Nephron (organoid): ENCODE results near the gene NEK11.
"Not testable (repeated sequence)": the region's sequence is repeated elsewhere in the genome, so short reads cannot be mapped to it uniquely, and the experiment has no call there.

Experiments
- H3K27ac Mint-ChIP-seq, 3 experiments: 2 replicates each; pipeline ENCODE4 v1.8.0; 2020; ENCODE audit warnings: mixed read lengths in 3 of 3, mild to moderate bottlenecking in 2 of 3, moderate library complexity in 1 of 3
- H3K27me3 Mint-ChIP-seq: 2 replicates; pipeline ENCODE4 v1.8.0; 2021; ENCODE audit warnings: low read depth, mild to moderate bottlenecking, moderate library complexity, mixed read lengths
- H3K36me3 Mint-ChIP-seq: 2 replicates; pipeline ENCODE4 v1.8.0; 2020; ENCODE audit warnings: low read depth, mixed read lengths
- H3K4me1 Mint-ChIP-seq: 2 replicates; pipeline ENCODE4 v1.8.0; 2020; ENCODE audit warnings: mixed read lengths
- H3K4me3 Mint-ChIP-seq, 3 experiments: 2 replicates each; pipeline ENCODE4 v1.8.0; 2020; ENCODE audit warnings: mild to moderate bottlenecking in 3 of 3, mixed read lengths in 3 of 3, moderate library complexity in 2 of 3
- H3K9me3 Mint-ChIP-seq: 2 replicates; pipeline ENCODE4 v1.8.0; 2020; ENCODE audit warnings: mixed read lengths
- TF ChIP-seq, protein P1 (sequence below), 3 experiments: fragments of 200-600 bp; sonication (generic); IDR thresholded peaks; one replicate each; pipeline ENCODE4 v1.5.0; 2021; ENCODE audit warnings: antibody characterized with exemption in 3 of 3; ENCODE audit not compliant: unreplicated experiment in 3 of 3

Gene NEK11

DNA sequence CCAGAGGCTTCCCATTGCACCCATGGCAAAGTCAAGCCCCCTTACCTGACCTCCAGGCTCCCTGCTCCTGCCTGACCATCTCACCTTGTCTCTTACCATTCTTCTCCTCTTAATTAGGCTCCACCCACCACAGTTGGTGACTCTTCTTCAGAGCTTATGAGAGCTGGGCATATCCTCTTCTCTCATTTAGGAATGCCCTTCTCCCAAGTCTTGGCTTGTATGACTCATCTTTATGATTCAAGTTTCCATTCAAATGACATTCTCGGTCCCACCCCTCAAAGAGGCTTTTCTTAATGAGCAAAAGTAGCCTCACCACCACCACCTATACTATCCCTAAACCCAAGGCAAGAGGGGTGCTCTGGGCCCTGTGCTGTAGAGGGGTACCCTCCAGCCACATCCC, 299.6 kb downstream of the NEK11 start:
- Mint-ChIP-seq H3K4me3 (no peak overlapping the region), H3K27me3 (no peaks in the 10 kb centered on the region), H3K27ac (no peak overlapping the region), H3K36me3 (no peaks in the 10 kb centered on the region), H3K9me3 (peaks cover 6% of the 10 kb centered on the region), H3K4me1 (no peaks in the 10 kb centered on the region)
- TF ChIP-seq, protein P1, sequence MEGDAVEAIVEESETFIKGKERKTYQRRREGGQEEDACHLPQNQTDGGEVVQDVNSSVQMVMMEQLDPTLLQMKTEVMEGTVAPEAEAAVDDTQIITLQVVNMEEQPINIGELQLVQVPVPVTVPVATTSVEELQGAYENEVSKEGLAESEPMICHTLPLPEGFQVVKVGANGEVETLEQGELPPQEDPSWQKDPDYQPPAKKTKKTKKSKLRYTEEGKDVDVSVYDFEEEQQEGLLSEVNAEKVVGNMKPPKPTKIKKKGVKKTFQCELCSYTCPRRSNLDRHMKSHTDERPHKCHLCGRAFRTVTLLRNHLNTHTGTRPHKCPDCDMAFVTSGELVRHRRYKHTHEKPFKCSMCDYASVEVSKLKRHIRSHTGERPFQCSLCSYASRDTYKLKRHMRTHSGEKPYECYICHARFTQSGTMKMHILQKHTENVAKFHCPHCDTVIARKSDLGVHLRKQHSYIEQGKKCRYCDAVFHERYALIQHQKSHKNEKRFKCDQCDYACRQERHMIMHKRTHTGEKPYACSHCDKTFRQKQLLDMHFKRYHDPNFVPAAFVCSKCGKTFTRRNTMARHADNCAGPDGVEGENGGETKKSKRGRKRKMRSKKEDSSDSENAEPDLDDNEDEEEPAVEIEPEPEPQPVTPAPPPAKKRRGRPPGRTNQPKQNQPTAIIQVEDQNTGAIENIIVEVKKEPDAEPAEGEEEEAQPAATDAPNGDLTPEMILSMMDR (IDR thresholded peaks at IDR 0.05; ENCODE audit: unreplicated experiment in 3 of 3): no peak

DNA sequence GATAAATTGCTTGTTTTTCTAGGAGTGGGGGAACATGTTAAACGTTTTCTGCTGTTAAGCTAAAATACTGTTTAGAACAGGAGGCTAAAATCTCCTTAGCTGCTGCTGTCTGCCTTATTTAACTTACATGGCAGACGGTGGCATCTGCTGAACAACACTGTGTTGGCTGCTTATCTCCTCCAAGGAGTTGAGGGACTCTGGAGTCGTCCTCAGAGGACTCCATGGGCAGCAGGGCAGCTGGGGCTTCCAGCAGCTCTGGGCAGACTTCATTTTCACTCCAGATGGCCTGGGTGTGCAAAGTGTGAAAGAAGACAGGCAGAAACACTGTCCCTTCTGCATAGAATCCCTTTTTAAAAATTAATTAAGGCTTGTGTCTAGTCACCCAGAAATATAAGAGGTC, 302.0 kb downstream of the NEK11 start:
- H3K4me1 Mint-ChIP-seq: no peaks in the 10 kb centered on the region
- H3K4me3 Mint-ChIP-seq: no peak overlapping the region
- no peaks in the 10 kb centered on the region for H3K36me3 Mint-ChIP-seq
- TF ChIP-seq, protein P1 (IDR thresholded peaks at IDR 0.05; ENCODE audit: unreplicated experiment in 3 of 3): no peak
- peaks cover 9% of the 10 kb centered on the region for H3K9me3 Mint-ChIP-seq
- no peaks in the 10 kb centered on the region for H3K27me3 Mint-ChIP-seq
- no peak overlapping the region for H3K27ac Mint-ChIP-seq

DNA sequence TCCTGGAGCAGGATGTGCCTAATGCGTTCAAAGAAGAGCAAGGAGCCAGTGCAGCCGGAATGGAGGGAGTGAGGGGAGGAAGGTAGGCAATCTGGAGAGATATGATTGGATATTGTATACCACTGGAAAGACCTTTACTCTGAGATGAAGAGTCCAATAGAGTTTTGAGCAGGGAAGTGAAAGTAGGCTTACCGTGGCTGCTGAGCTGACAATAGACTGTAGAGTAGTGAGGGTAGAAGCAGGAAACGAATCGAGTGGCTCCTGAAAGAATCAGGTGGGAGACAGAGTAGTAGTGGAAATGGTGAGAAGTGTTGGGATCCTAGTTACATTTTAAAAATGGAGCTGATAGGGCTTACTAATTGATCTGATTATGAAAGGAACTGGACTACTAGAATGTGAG, 303.1 kb downstream of the NEK11 start:
- Mint-ChIP-seq H3K4me3 (no peak overlapping the region), H3K27ac (no peak overlapping the region)
- TF ChIP-seq, protein P1 (IDR thresholded peaks at IDR 0.05; ENCODE audit: unreplicated experiment in 3 of 3): no peak

GRCh38 chr3:131331456-131332085, 304.9 kb downstream of the NEK11 start:
- not testable (repeated sequence) for H3K27ac Mint-ChIP-seq, H3K4me3 Mint-ChIP-seq, H3K4me1 Mint-ChIP-seq, H3K36me3 Mint-ChIP-seq, H3K9me3 Mint-ChIP-seq, H3K27me3 Mint-ChIP-seq

More for the DNA sequence above, 303.1 kb downstream of the NEK11 start:
- H3K9me3 Mint-ChIP-seq: peaks cover 9% of the 10 kb centered on the region
- no peaks in the 10 kb centered on the region for H3K36me3 Mint-ChIP-seq
- H3K27me3 Mint-ChIP-seq: no peaks in the 10 kb centered on the region
- H3K4me1 Mint-ChIP-seq: no peaks in the 10 kb centered on the region

- H3K9me3 Mint-ChIP-seq: peaks cover 5% of the 10 kb centered on the region
These were observed 312.4 kb downstream of the NEK11 start for GRCh38 chr3:131338948-131339640.

GRCh38 chr3:131341761-131342160, 315.1 kb downstream of the NEK11 start:
- Mint-ChIP-seq H3K27ac (no peak overlapping the region), H3K9me3 (peaks cover 7% of the 10 kb centered on the region), H3K27me3 (no peaks in the 10 kb centered on the region), H3K4me1 (no peaks in the 10 kb centered on the region), H3K4me3 (no peak overlapping the region), H3K36me3 (peaks cover 12% of the 10 kb centered on the region)
- TF ChIP-seq, protein P1 (IDR thresholded peaks at IDR 0.05; ENCODE audit: unreplicated experiment in 3 of 3): no peak

More at GRCh38 chr3:131338948-131339640, 312.4 kb downstream of the NEK11 start:
- Mint-ChIP-seq H3K27me3 (no peaks in the 10 kb centered on the region), H3K27ac (no peak overlapping the region), H3K36me3 (peaks cover 7% of the 10 kb centered on the region), H3K4me1 (no peaks in the 10 kb centered on the region), H3K4me3 (no peak overlapping the region)
- TF ChIP-seq, protein P1 (IDR thresholded peaks at IDR 0.05; ENCODE audit: unreplicated experiment in 3 of 3): no peak
